ENCODE results near the gene CYP2U1. TPM values are rescaled to one million over a fixed set of nuclear protein-coding genes. Genes with fewer than 3 reads are reported as not detected.

CYP2U1 gene
- total and polyA plus RNA-seq, 2 of the 8 experiments (the other 6 are each of a cell fraction or from before 2014, with no cell fraction given) = 3.1 to 5.0 TPM

GRCh38 chr4:107974523-107974922 lies 43.2 kb downstream of the CYP2U1 start:
- no peak overlapping the region for H3K4ac ChIP-seq (replicated peaks; ENCODE audit: insufficient read length, low read depth, low read length)
- no peak overlapping the region for H3K56ac ChIP-seq (replicated peaks; ENCODE audit: insufficient read length, low read depth, low read length)
- no peaks in the 10 kb centered on the region for H3K79me1 ChIP-seq (ENCODE audit: low read depth, low read length)
- H4K91ac ChIP-seq (replicated peaks; ENCODE audit: insufficient read length, low read length) = no peak overlapping the region
- H3K36me3 ChIP-seq (ENCODE audit: control insufficient read depth in 2 of 4, insufficient read depth in 4 of 4, low read length in 3 of 4) = no peaks in the 10 kb centered on the region
- WGBS, 2 experiments (ENCODE audit: extremely low coverage in 1 of 2, insufficient coverage in 1 of 2, insufficient read length in 1 of 2, insufficient replicate concordance in 2 of 2, low coverage in 1 of 2, low lambda C conversion rate in 2 of 2, missing lambda C conversion rate in 1 of 2) = 93% methylated on average over 3 of the region's 3 CpGs; no CpG with 5 or more reads in 1 of the 2 experiments
- H2BK12ac ChIP-seq (ENCODE audit: low read depth, low read length) = no peak overlapping the region
- H2BK15ac ChIP-seq (ENCODE audit: low read length) = no peak overlapping the region
- FAIRE-seq (no peak), DNase-seq (ENCODE audit: low read depth in 1 of 2, low spot score in 2 of 2) (no peak)
- no peak overlapping the region for H2AFZ ChIP-seq (ENCODE audit: low read length)
- H2BK20ac ChIP-seq (ENCODE audit: low read length) = no peak overlapping the region
- no peaks in the 10 kb centered on the region for H4K20me1 ChIP-seq (replicated peaks in 1 of 2; ENCODE audit: control insufficient read depth in 1 of 2, insufficient read depth in 2 of 2, low read length in 2 of 2)
- no peak overlapping the region for H3K4me3 ChIP-seq (ENCODE audit: extremely low read depth in 1 of 4, insufficient read depth in 2 of 4, low read depth in 3 of 4, low read length in 4 of 4)
- H3K18ac ChIP-seq (ENCODE audit: extremely low read depth, low read length) = no peak overlapping the region
- H2AK5ac ChIP-seq (ENCODE audit: low read depth, low read length) = no peak overlapping the region
- POLR2A ChIA-PET (ENCODE audit: partially characterized antibody) = no interaction called here
- no peaks in the 10 kb centered on the region for H3K27me3 ChIP-seq (replicated peaks in 1 of 4; ENCODE audit: control insufficient read depth in 3 of 4, extremely low read depth in 1 of 4, insufficient read depth in 3 of 4, low read length in 3 of 4)
- no peak overlapping the region for H4K8ac ChIP-seq (ENCODE audit: extremely low read depth, insufficient read depth, low read length)
- no peak overlapping the region for H2BK120ac ChIP-seq (replicated peaks; ENCODE audit: low read depth, low read length)
- H3K4me1 ChIP-seq (replicated peaks in 1 of 4; ENCODE audit: control insufficient read depth in 3 of 4, insufficient read depth in 4 of 4, low read length in 3 of 4) = no peaks in the 10 kb centered on the region
- no peak overlapping the region for H3K4me2 ChIP-seq (ENCODE audit: insufficient read depth in 1 of 2, low read depth in 2 of 2, low read length in 2 of 2)
- H2BK5ac ChIP-seq (ENCODE audit: low read depth, low read length) = no peak overlapping the region
- H3K27ac ChIP-seq (ENCODE audit: low read depth, low read length) = no peak overlapping the region
- H3K9me3 ChIP-seq (ENCODE audit: insufficient read depth in 2 of 2, low read depth in 1 of 2, low read length in 1 of 2) = no peaks in the 10 kb centered on the region
- no peak overlapping the region for H3K23ac ChIP-seq (ENCODE audit: insufficient read length)
- no peaks in the 10 kb centered on the region for H3K79me2 ChIP-seq (ENCODE audit: control insufficient read depth in 1 of 2, insufficient read depth in 2 of 2, low read length in 2 of 2)
- TF ChIP-seq KDM1A (IDR thresholded peaks at IDR 0.05; ENCODE audit: borderline replicate concordance, low read length) = no peak
- no peak for TF ChIP-seq POU5F1 (IDR thresholded peaks at IDR 0.05; ENCODE audit: low read depth, low read length)
- no peak for TF ChIP-seq TEAD4 (IDR thresholded peaks at IDR 0.05; ENCODE audit: low read depth, low read length)
- TF ChIP-seq FOSL1 (IDR thresholded peaks at IDR 0.05; ENCODE audit: insufficient read depth, low read depth, low read length) = no peak
- no peak for TF ChIP-seq CBX8 (IDR thresholded peaks at IDR 0.05; ENCODE audit: borderline replicate concordance, low read depth, low read length)
- no peak for TF ChIP-seq SUZ12 (IDR thresholded peaks at IDR 0.05; ENCODE audit: low read length)
- TF ChIP-seq KDM5A (IDR thresholded peaks at IDR 0.05; ENCODE audit: low read length) = no peak
- TF ChIP-seq ATF3 (IDR thresholded peaks at IDR 0.05; ENCODE audit: insufficient read depth, low read depth, low read length) = no peak
- no peak for TF ChIP-seq SIN3A (conservative IDR thresholded peaks at IDR 0.05 in 1 of 2, IDR thresholded peaks at IDR 0.05 in 1 of 2; ENCODE audit: low read depth in 1 of 2, low read length in 2 of 2)
- TF ChIP-seq SIRT6 (IDR thresholded peaks at IDR 0.05; ENCODE audit: low read length) = no peak
- TF ChIP-seq SP1 (IDR thresholded peaks at IDR 0.05; ENCODE audit: low read depth, low read length) = no peak
- no peak for TF ChIP-seq TAF1 (IDR thresholded peaks at IDR 0.05; ENCODE audit: low read depth, low read length)
- no peak for TF ChIP-seq GTF2F1 (IDR thresholded peaks at IDR 0.05; ENCODE audit: borderline replicate concordance, low read depth, low read length)
- no peak for TF ChIP-seq TBP (IDR thresholded peaks at IDR 0.05; ENCODE audit: low read depth, low read length)
- TF ChIP-seq YY1 (IDR thresholded peaks at IDR 0.05; ENCODE audit: low read depth, low read length) = no peak
- CTCF ChIA-PET (ENCODE audit: partially characterized antibody) = no interaction called here
- no peak overlapping the region for H3K9ac ChIP-seq (replicated peaks in 1 of 4; ENCODE audit: extremely low read depth in 1 of 4, low read depth in 3 of 4, low read length in 3 of 4)
- H3K14ac ChIP-seq (ENCODE audit: insufficient read length) = no peak overlapping the region
- H3K23me2 ChIP-seq (ENCODE audit: low read depth, low read length) = no peaks in the 10 kb centered on the region
- no peak overlapping the region for H4K5ac ChIP-seq (ENCODE audit: insufficient read length, low read depth, low read length)

Data from H1 (cell line).